ENCODE results near the gene SEC61G.
A peak's percentile ranks its signal among the peaks of the same experiment; 100 is the strongest.

The SEC61G gene

GRCh38 chr7:54757711-54758110, 1.3 kb downstream of the SEC61G start:
- DNase-seq = no peak

GRCh38 chr7:54749200-54749599, 9.8 kb downstream of the SEC61G start:
- DNase-seq = no peak

GRCh38 chr7:54747234-54747633, 11.8 kb downstream of the SEC61G start:
- DNase-seq = no peak

- DNase-seq = no peak
These were observed 15.4 kb downstream of the SEC61G start for GRCh38 chr7:54743580-54743979.

GRCh38 chr7:54738737-54739136, 20.3 kb downstream of the SEC61G start:
- no peak for DNase-seq

- DNase-seq = no peak
These were observed 29.9 kb downstream of the SEC61G start for GRCh38 chr7:54729107-54729506.

GRCh38 chr7:54728411-54728810, 30.6 kb downstream of the SEC61G start:
- no peak for DNase-seq

- DNase-seq = no peak
These were observed 33.8 kb downstream of the SEC61G start for GRCh38 chr7:54725255-54725654.

- no peak for DNase-seq
These were observed 36.5 kb downstream of the SEC61G start for GRCh38 chr7:54722502-54722901.

- DNase-seq = no peak
These were observed 37.0 kb downstream of the SEC61G start for GRCh38 chr7:54722026-54722425.

- DNase-seq = no peak
These were observed 39.0 kb downstream of the SEC61G start for GRCh38 chr7:54719974-54720373.

GRCh38 chr7:54719425-54719824, 39.6 kb downstream of the SEC61G start:
- DNase-seq = no peak

GRCh38 chr7:54712820-54713219, 46.2 kb downstream of the SEC61G start:
- DNase-seq = no peak

GRCh38 chr7:54711900-54712595, 47.0 kb downstream of the SEC61G start:
- DNase-seq = no peak

GRCh38 chr7:54709283-54709682, 49.7 kb downstream of the SEC61G start:
- DNase-seq = no peak

- DNase-seq = peak; percentile 34
These were observed 53.6 kb downstream of the SEC61G start for GRCh38 chr7:54705436-54705835.

- DNase-seq = no peak
These were observed 54.2 kb downstream of the SEC61G start for GRCh38 chr7:54704851-54705250.
